Prostate gland (tissue), 2 donors: ENCODE data around the gene SNX13. TPM values are rescaled to one million over a fixed set of nuclear protein-coding genes. Genes with fewer than 3 reads are reported as not detected.

ENCODE experiments used
- DNase-seq: peaks from one replicate; pipeline ENCODE4 v3.0.0-alpha.2; 2019; ENCODE audit warnings: low spot score
- H3K27ac ChIP-seq, 2 donors: fragments of 200-600 bp; sonication (generic); 2 replicates each; pipeline ENCODE4 v1.5.1; 2017 to 2019
- H3K27me3 ChIP-seq: fragments of 200-600 bp; sonication (generic); replicated peaks from 2 replicates; pipeline ENCODE4 v1.5.1; 2019; ENCODE audit not compliant: insufficient read depth
- H3K36me3 ChIP-seq, 2 donors: fragments of 200-600 bp; sonication (generic); 1 replicate in 1 of 2; 2 replicates in 1 of 2; pipeline versions ENCODE4 v1.5.1 to v1.8.1; 2017 to 2019
- H3K4me1 ChIP-seq: fragments of 200-600 bp; sonication (generic); replicated peaks from 2 replicates; pipeline ENCODE4 v1.5.1; 2019
- H3K4me3 ChIP-seq, 2 donors: fragments of 200-600 bp; sonication (generic); 2 replicates each; pipeline ENCODE4 v1.5.1; 2017 to 2019
- H3K9me3 ChIP-seq: fragments of 200-600 bp; sonication (generic); 2 replicates; pipeline ENCODE4 v1.5.1; 2017
- POLR2A ChIP-seq: fragments of 450-650 bp; IDR thresholded peaks from one replicate; pipeline ENCODE4 v1.6.1; 2016; ENCODE audit warnings: antibody characterized with exemption, mild to moderate bottlenecking
- POLR2AphosphoS5 ChIP-seq: sonication (generic); formaldehyde crosslinking; IDR thresholded peaks from one replicate; pipeline ENCODE4 v1.6.1; 2017; ENCODE audit warnings: antibody characterized with exemption
- WGBS: methylation state at CpG from one replicate; pipeline ENCODE4 v1.1.5; 2018; 5-methylcytosine and 5-hydroxymethylcytosine counted together
- intact Hi-C: fragments of 100-400 bp; cut with DNase I; formaldehyde crosslinking; loops from one replicate; pipeline ENCODE4 v1.14.2; 2022
- total RNA-seq, 2 donors: library from RNA; depleted of rRNA; stranded (reverse); fragments of >200 nt; gene quantifications; one replicate each; pipeline ENCODE4 v1.1.0, GENCODE V29; 2016
- TF ChIP-seq, protein P1 (sequence below), 4 experiments: fragments of 200-600 bp in 2 of 4; fragments of 450-650 bp in 2 of 4; sonication (generic) in 2 of 4; IDR thresholded peaks; 1 replicate in 3 of 4; 2 replicates in 1 of 4; pipeline ENCODE4 v1.5.1; 2016 to 2019; ENCODE audit warnings: antibody characterized with exemption in 4 of 4, mild to moderate bottlenecking in 2 of 4, moderate library complexity in 2 of 4

Gene SNX13
- total RNA-seq, 2 donors from 2014 or later, result 46.9 to 63.5 TPM

DNA sequence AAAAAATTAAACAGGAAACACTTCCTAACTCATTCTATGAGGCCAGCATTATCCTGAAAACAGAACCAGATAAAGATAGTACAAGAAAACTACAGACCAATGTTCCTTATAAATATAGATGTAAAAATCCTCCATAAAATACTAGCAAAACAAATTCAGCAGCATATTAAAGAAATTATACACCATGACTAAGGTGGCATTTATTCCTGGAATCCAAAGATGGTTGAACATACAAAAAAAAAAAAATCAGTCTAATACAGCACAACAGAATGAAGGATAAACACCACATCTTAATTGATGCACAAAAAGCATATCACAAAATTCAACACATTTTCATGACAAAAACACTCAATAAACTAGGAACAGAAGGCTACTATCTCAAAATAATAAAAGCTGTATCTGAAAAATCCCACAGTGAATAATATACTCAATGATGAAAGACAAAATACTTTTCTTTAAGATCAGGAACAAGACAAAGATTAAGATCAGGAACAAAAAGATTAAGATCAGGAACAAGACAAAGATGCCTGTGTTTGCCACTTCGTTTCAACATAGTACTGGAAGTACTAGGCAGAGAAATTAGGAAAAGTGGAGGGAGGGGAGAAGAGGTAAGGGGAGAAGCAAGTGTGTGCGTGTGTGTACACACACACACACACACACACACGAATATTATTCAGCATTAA is 95.6 kb downstream of the SNX13 start:
- WGBS, result 19% methylated on average over 3 of the region's 3 CpGs
- H3K36me3 ChIP-seq, result no peaks in the 10 kb centered on the region
- peak; percentile 68 for TF ChIP-seq POLR2AphosphoS5
- no peak for TF ChIP-seq POLR2A
- TF ChIP-seq, protein P1, sequence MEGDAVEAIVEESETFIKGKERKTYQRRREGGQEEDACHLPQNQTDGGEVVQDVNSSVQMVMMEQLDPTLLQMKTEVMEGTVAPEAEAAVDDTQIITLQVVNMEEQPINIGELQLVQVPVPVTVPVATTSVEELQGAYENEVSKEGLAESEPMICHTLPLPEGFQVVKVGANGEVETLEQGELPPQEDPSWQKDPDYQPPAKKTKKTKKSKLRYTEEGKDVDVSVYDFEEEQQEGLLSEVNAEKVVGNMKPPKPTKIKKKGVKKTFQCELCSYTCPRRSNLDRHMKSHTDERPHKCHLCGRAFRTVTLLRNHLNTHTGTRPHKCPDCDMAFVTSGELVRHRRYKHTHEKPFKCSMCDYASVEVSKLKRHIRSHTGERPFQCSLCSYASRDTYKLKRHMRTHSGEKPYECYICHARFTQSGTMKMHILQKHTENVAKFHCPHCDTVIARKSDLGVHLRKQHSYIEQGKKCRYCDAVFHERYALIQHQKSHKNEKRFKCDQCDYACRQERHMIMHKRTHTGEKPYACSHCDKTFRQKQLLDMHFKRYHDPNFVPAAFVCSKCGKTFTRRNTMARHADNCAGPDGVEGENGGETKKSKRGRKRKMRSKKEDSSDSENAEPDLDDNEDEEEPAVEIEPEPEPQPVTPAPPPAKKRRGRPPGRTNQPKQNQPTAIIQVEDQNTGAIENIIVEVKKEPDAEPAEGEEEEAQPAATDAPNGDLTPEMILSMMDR (IDR thresholded peaks at IDR 0.05), result no peak

DNA sequence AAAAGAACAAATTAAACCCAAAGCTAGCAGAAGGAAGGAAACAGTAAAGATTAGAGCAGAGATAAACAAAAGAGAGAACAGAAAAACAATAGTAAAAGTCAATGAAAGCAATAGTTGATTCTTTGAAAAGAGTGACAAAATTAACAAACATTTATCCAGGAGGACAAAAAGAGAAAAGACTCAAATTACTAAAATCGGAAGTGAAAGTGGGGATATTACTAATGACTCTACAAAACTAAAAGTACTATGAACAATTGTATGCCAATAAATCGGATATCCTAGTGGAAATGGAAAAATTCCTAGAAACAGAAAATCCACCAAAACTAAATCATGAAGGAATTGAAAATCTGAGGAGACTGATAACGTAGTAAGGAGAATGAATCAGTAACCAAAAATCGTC is 96.3 kb downstream of the SNX13 start:
- 65% methylated on average over 4 of the region's 4 CpGs for WGBS
- H3K9me3 ChIP-seq, result no peaks in the 10 kb centered on the region
- DNase-seq, result no peak
- H3K36me3 ChIP-seq, result no peaks in the 10 kb centered on the region
- no peak overlapping the region for H3K4me3 ChIP-seq
- peak overlapping the region; percentile 24 to 30 for H3K27ac ChIP-seq
- TF ChIP-seq, protein P1 (IDR thresholded peaks at IDR 0.05), result no peak
- no peak for TF ChIP-seq POLR2A
- TF ChIP-seq POLR2AphosphoS5, result no peak
- intact Hi-C loops, result no loop called here
- no peaks in the 10 kb centered on the region for H3K27me3 ChIP-seq
- H3K4me1 ChIP-seq, result no peaks in the 10 kb centered on the region

More for the DNA sequence above, 95.6 kb downstream of the SNX13 start:
- Histone ChIP-seq H3K4me1 (no peaks in the 10 kb centered on the region), H3K9me3 (no peaks in the 10 kb centered on the region), H3K4me3 (no peak overlapping the region), H3K27ac (peak overlapping the region; percentile 24 to 49), H3K27me3 (no peaks in the 10 kb centered on the region)
- DNase-seq, result peak; percentile 27
- intact Hi-C loops, result no loop called here

DNA sequence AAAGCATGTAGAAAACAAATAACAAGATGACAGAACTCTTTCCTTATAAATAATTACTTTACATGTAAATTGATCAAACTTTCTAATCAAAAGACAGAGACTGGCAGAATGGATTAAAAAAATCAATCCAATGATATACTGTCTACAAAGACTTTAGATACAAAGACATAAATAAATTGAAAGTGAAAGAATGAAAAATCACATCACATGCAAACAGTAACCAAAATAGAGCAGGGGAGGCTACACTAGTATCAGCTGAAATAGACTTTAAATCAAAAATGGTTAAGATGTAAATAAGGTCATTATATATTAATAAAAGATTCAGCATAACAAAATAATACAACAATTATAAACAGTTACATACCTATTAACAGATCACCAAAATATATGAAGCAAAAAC is 97.3 kb downstream of the SNX13 start:
- intact Hi-C loops, result no loop called here
- Histone ChIP-seq H3K36me3 (no peaks in the 10 kb centered on the region), H3K27ac (no peak overlapping the region), H3K4me1 (no peaks in the 10 kb centered on the region), H3K4me3 (no peak overlapping the region), H3K27me3 (no peaks in the 10 kb centered on the region), H3K9me3 (no peaks in the 10 kb centered on the region)
- DNase-seq, result no peak
- TF ChIP-seq, protein P1 (IDR thresholded peaks at IDR 0.05), result no peak
- TF ChIP-seq POLR2AphosphoS5 (no peak), POLR2A (no peak)

DNA sequence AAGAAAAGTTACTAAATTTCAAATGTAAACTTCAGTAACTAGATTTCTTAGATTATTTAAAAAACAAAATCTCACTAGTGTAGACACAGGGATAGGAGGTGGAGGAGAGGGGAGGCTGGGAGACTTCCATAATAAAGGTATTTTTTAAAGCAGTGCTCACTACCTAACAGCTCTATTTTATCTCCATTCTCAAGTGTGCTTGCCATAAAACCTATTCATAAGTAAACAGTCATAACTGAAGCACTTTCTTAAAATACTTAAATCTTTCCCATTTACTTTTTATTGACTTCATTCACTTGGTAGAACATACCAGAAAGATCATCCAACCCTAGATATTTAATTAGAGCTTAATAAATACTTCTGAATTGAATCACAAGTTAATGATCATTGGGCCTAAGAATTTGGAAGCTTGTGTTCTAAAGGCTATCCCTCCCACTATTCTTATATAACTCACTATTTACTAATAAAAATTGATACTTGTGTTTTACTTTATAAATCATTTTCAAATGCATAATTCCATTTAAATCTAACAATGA is 107.4 kb downstream of the SNX13 start:
- Histone ChIP-seq H3K27me3 (no peaks in the 10 kb centered on the region), H3K9me3 (no peaks in the 10 kb centered on the region), H3K36me3 (no peaks in the 10 kb centered on the region), H3K4me3 (no peak overlapping the region), H3K4me1 (no peaks in the 10 kb centered on the region), H3K27ac (no peak overlapping the region)
- TF ChIP-seq POLR2AphosphoS5, result no peak
- TF ChIP-seq, protein P1 (IDR thresholded peaks at IDR 0.05), result no peak
- no peak for TF ChIP-seq POLR2A
- intact Hi-C loops, result no loop called here
- DNase-seq, result no peak

DNA sequence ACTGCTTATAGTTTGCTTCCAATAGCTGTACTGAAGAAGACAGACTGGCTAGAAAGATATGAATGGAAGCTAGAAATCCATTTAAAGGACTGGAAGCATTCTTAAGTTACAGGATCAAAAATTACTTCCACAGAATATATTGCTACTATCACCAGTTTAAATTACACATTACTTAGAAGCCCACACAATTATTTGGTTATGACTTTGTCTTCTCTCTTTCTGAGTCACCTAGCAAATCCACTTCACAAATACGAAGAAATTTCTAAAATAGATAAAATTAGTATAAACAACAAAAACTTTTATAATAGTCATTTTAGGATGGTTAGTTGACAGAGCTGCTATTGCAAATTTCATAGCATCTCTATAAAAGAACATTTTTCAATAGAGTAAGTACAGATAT is 108.1 kb downstream of the SNX13 start:
- TF ChIP-seq POLR2A, result no peak
- TF ChIP-seq POLR2AphosphoS5, result no peak
- TF ChIP-seq, protein P1 (IDR thresholded peaks at IDR 0.05), result no peak
- no peaks in the 10 kb centered on the region for H3K27me3 ChIP-seq
- no peak overlapping the region for H3K4me3 ChIP-seq
- intact Hi-C loops, result no loop called here
- no peaks in the 10 kb centered on the region for H3K36me3 ChIP-seq
- H3K27ac ChIP-seq, result no peak overlapping the region
- H3K9me3 ChIP-seq, result no peaks in the 10 kb centered on the region
- H3K4me1 ChIP-seq, result no peaks in the 10 kb centered on the region
- WGBS, result 77% methylated on average over 1 of the region's 1 CpG
- DNase-seq, result no peak
